HepG2 (cell line): Measurements from ENCODE around the gene CNFN. TPM values are rescaled to one million over a fixed set of nuclear protein-coding genes. Genes with fewer than 3 reads are reported as not detected.

ENCODE experiments used
- ATAC-seq: fragments of 200-7000 bp; cut with Tn5 transposase; 3 replicates; pipeline ENCODE4 v1.9.1; 2020; ENCODE audit warnings: mild to moderate bottlenecking, moderate library complexity
- BruUV-seq: library from RNA; stranded (reverse); fragments of 400-500 nt; replicated peaks from 2 replicates; lab custom pipeline; 2021; lab: Mats Ljungman, UMichigan
- CTCF ChIA-PET: fragments of 300-600 bp; formaldehyde crosslinking; extraction: SDS; loops from one replicate; lab custom pipeline; 2021; ENCODE audit warnings: low total read pairs, inconsistent platforms, low intra/inter-chr PET ratio; lab: Yijun Ruan, JAX
- POLR2A ChIA-PET: fragments of 350-600 bp; sonication (Branson Sonifier 250); formaldehyde crosslinking; loops from one replicate; lab custom pipeline; 2020; ENCODE audit warnings: antibody characterized with exemption, inconsistent platforms; lab: Yijun Ruan, JAX
- DNase-seq: peaks from one replicate; pipeline ENCODE4 v3.0.0-alpha.2; 2015; ENCODE audit warnings: low spot score
- FAIRE-seq: peaks from 3 replicates; lab custom pipeline; 2011; peaks lifted over from hg19 to GRCh38; lab: Jason Lieb, UNC
- H2AFZ ChIP-seq: one replicate; pipeline ENCODE4 v1.6.1; 2011; ENCODE audit warnings: low read length, inconsistent platforms
- H3K27ac ChIP-seq: fragments of 300-600 bp; 3 replicates; pipeline ENCODE4 v1.8.0; 2011; ENCODE audit warnings: mixed run types, mild to moderate bottlenecking, mixed read lengths, low read length, inconsistent platforms; ENCODE audit not compliant: insufficient read depth; ENCODE audit errors: extremely low read length
- H3K27me3 ChIP-seq, 2 experiments: fragments of 200-600 bp in 1 of 2; 2 replicates in 1 of 2; 3 replicates in 1 of 2; pipeline versions ENCODE4 v1.6.0 to v1.8.0; 2011; ENCODE audit warnings: low read length in 2 of 2, mild to moderate bottlenecking in 2 of 2, moderate library complexity in 2 of 2, inconsistent platforms in 1 of 2; ENCODE audit not compliant: insufficient read depth in 2 of 2, control insufficient read depth in 1 of 2
- H3K36me3 ChIP-seq, 2 experiments: fragments of 200-600 bp in 1 of 2; replicated peaks in 1 of 2; 2 replicates in 1 of 2; 3 replicates in 1 of 2; pipeline versions ENCODE4 v1.5.1 to v1.8.0; 2011; ENCODE audit warnings: low read length in 2 of 2, inconsistent platforms in 1 of 2; ENCODE audit not compliant: insufficient read depth in 2 of 2, control insufficient read depth in 1 of 2
- H3K4me1 ChIP-seq: 2 replicates; pipeline ENCODE4 v1.5.1; 2012; ENCODE audit warnings: low read length, inconsistent platforms; ENCODE audit not compliant: insufficient read depth
- H3K4me2 ChIP-seq: 2 replicates; pipeline ENCODE4 v1.6.0; 2011; ENCODE audit warnings: low read depth, low read length, inconsistent platforms
- H3K4me3 ChIP-seq, 3 experiments: fragments of 200-600 bp in 1 of 3; sonication (generic), shearing (Covaris generic) in 1 of 3; replicated peaks in 1 of 3; 2 replicates each; pipeline ENCODE4 v1.5.1; 2011 to 2016; ENCODE audit warnings: low read length in 3 of 3, inconsistent platforms in 2 of 3, low read depth in 2 of 3, mild to moderate bottlenecking in 2 of 3, control low read depth in 1 of 3, mixed read lengths in 1 of 3; ENCODE audit not compliant: insufficient read depth in 1 of 3
- H3K79me2 ChIP-seq: one replicate; pipeline ENCODE4 v1.6.1; 2011; ENCODE audit warnings: low read length, inconsistent platforms; ENCODE audit not compliant: insufficient read depth
- H3K9ac ChIP-seq: 2 replicates; pipeline ENCODE4 v1.6.0; 2011; ENCODE audit warnings: mild to moderate bottlenecking, low read depth, low read length, inconsistent platforms; ENCODE audit not compliant: insufficient read depth
- H3K9me3 ChIP-seq: 2 replicates; pipeline ENCODE4 v1.5.1; 2012; ENCODE audit warnings: mild to moderate bottlenecking, low read length
- H4K20me1 ChIP-seq: 2 replicates; pipeline ENCODE4 v1.6.0; 2011; ENCODE audit warnings: inconsistent platforms, mild to moderate bottlenecking, low read length, moderate library complexity; ENCODE audit not compliant: insufficient read depth
- AGO2 ChIP-seq: fragments of 200-400 bp; formaldehyde crosslinking; optimal IDR thresholded peaks from 2 replicates; pipeline ENCODE3; 2017; ENCODE audit warnings: mild to moderate bottlenecking, low read depth, low read length, moderate library complexity
- CHD4 ChIP-seq: fragments of 200-600 bp; sonication (generic); IDR thresholded peaks from 2 replicates; pipeline ENCODE4 v1.7.0; 2017; ENCODE audit warnings: mild to moderate bottlenecking, low read length, borderline replicate concordance
- PRMT3 ChIP-seq: sonication (generic); formaldehyde crosslinking; IDR thresholded peaks from 2 replicates; pipeline ENCODE4 v1.8.1; 2022; ENCODE audit warnings: low read depth, mild to moderate bottlenecking, moderate library complexity, missing genetic modification reagents, borderline replicate concordance
- STAG1 ChIP-seq: sonication (generic); formaldehyde crosslinking; IDR thresholded peaks from 2 replicates; pipeline ENCODE4 v1.4.0; 2020; ENCODE audit warnings: missing genetic modification reagents
- TGIF2 ChIP-seq: IDR thresholded peaks from 2 replicates; pipeline ENCODE4 v1.6.1; 2016; ENCODE audit warnings: control low read depth, missing compliant biosample characterization
- ZNF234 ChIP-seq: sonication (generic); formaldehyde crosslinking; conservative IDR thresholded peaks from 2 replicates; pipeline ENCODE4 v1.5.1; 2020; ENCODE audit warnings: mild to moderate bottlenecking, missing genetic modification reagents
- ZNF550 ChIP-seq: sonication (generic); formaldehyde crosslinking; IDR thresholded peaks from 2 replicates; pipeline ENCODE4 v1.4.0; 2020; ENCODE audit warnings: mild to moderate bottlenecking, missing genetic modification reagents, borderline replicate concordance
- ZSCAN9 ChIP-seq: IDR thresholded peaks from 2 replicates; pipeline ENCODE4 v1.6.1; 2016; ENCODE audit warnings: borderline replicate concordance
- WGBS: methylation state at CpG from one replicate; pipeline ENCODE4 v1.1.6; 2017; ENCODE audit warnings: low lambda C conversion rate; 5-methylcytosine and 5-hydroxymethylcytosine counted together
- in situ Hi-C: cut with HindIII; loops from 2 replicates; pipeline ENCODE4 v1.10.0; 2017; ENCODE audit warnings: low pct_unique_long_range_greater_than_20kb; ENCODE audit not compliant: extremely low pct_ligation_motif_present
- intact Hi-C: fragments of 100-400 bp; cut with micrococcal nuclease; formaldehyde crosslinking; loops from one replicate; pipeline ENCODE4 v1.10.0; 2022; ENCODE audit not compliant: unreplicated experiment
- polyA plus RNA-seq, 8 experiments: library from polyadenylated mRNA; depleted of rRNA in 3 of 8; stranded (reverse) in 7 of 8; unstranded in 1 of 8; fragments of >200 nt; fragmentation: Illumina TruSeq in 4 of 8; extraction: Trizol in 4 of 8; gene quantifications; 2 replicates each; pipeline versions ENCODE4 v1.2.1 to v1.2.3, GENCODE V29; 2011 to 2016; ENCODE audit warnings: low read depth in 4 of 8, missing spikeins in 1 of 8, mixed read lengths in 1 of 8; ENCODE audit not compliant: insufficient read depth in 1 of 8
- total RNA-seq, 5 experiments: library from RNA; depleted of rRNA; stranded (reverse); fragments of >200 nt; fragmentation: Illumina TruSeq; extraction: Trizol; gene quantifications; 2 replicates each; pipeline ENCODE4 v1.2.3, GENCODE V29; 2016; ENCODE audit warnings: low read depth in 1 of 5
- TF ChIP-seq, protein P1 (sequence below): sonication (generic); formaldehyde crosslinking; IDR thresholded peaks from 2 replicates; pipeline ENCODE4 v1.5.1; 2020; ENCODE audit warnings: missing genetic modification reagents, mild to moderate bottlenecking, borderline replicate concordance
- TF ChIP-seq, protein P2 (sequence below): sonication (generic); formaldehyde crosslinking; IDR thresholded peaks from 2 replicates; pipeline ENCODE4 v1.4.0; 2020; ENCODE audit warnings: mild to moderate bottlenecking, missing genetic modification reagents, borderline replicate concordance
- TF ChIP-seq, protein P3 (sequence below): sonication (generic); formaldehyde crosslinking; IDR thresholded peaks from 2 replicates; pipeline ENCODE4 v1.8.0; 2022; ENCODE audit warnings: missing genetic modification reagents, low read depth, mild to moderate bottlenecking, borderline replicate concordance

CNFN gene
- total and polyA plus RNA-seq, 2 of the 13 experiments (the other 11 are each of a cell fraction or from before 2014, with no cell fraction given): 0.35 to 1.1 TPM

DNA sequence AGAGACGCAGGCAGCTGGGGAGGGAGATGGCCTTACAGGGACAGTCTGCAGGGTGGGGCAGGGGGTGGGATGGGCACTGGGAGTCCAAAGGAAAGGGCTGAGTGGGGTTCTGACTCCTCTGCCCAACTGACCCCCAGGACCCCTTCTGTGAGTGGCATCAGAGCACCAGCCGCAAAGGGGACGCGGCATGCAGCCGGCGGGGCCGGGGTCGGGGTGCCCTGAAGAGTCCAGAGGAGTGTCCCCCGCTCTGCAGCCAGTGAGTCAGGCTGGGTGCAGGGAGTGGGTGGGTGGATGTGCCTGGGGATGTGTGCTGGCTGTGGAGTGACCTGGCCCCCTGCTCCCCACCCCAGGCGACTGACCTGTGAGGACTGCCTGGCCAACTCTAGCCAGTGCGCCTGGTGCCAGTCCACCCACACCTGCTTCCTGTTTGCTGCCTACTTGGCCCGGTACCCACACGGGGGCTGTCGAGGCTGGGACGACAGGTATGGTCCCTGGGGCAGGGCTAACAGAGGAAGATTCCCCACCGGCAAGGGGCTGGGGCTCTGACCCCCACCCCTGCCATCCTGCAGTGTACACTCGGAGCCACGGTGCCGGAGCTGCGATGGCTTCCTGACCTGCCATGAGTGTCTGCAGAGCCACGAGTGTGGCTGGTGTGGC, 38.9 kb downstream of the CNFN start:
- POLR2A ChIA-PET: no interaction called here
- CTCF ChIA-PET: no interaction called here

DNA sequence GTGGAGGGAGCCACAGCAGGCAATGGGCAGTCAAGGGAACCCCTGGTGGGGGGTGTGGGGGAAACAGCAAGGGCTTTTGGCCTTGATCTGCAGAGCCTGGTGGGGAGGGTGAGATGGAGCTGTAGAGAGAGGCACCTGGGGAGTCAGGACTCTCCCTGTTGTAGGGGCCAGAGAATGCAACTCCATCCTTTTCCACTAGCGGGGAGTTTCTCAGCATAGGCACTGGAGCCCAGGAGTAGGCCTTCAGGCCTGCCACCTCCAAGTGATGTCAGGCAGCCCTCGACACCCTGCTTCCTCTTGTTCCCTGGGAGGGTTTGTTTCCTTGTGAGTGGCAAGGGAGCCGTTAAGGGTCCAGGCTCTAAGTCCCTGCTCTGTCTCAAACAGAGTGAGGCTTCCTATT, 39.7 kb downstream of the CNFN start:
- in situ Hi-C loops (no loop called here), intact Hi-C loops (no loop called here)
- CTCF ChIA-PET: no interaction called here
- Histone ChIP-seq H3K4me1 (no peaks in the 10 kb centered on the region), H3K4me2 (no peak overlapping the region), H3K27me3 (no peaks in the 10 kb centered on the region), H3K36me3 (peaks cover 1 to 7% of the 10 kb centered on the region in 2 experiments; a peak in 2 of 5 replicates), H4K20me1 (no peaks in the 10 kb centered on the region), H3K9ac (no peak overlapping the region), H2AFZ (no peak overlapping the region), H3K4me3 (no peak overlapping the region), H3K79me2 (no peaks in the 10 kb centered on the region), H3K9me3 (no peaks in the 10 kb centered on the region), H3K27ac (no peak overlapping the region)
- FAIRE-seq (no peak), ATAC-seq (no peak), DNase-seq (no peak)
- BruUV-seq: no TSS peak
- 90% methylated on average over 2 of the region's 3 CpGs for WGBS
- POLR2A ChIA-PET: no interaction called here
- no peak for TF ChIP-seq PRMT3 (CRISPR knock-in tag)
- TF ChIP-seq, protein P1, sequence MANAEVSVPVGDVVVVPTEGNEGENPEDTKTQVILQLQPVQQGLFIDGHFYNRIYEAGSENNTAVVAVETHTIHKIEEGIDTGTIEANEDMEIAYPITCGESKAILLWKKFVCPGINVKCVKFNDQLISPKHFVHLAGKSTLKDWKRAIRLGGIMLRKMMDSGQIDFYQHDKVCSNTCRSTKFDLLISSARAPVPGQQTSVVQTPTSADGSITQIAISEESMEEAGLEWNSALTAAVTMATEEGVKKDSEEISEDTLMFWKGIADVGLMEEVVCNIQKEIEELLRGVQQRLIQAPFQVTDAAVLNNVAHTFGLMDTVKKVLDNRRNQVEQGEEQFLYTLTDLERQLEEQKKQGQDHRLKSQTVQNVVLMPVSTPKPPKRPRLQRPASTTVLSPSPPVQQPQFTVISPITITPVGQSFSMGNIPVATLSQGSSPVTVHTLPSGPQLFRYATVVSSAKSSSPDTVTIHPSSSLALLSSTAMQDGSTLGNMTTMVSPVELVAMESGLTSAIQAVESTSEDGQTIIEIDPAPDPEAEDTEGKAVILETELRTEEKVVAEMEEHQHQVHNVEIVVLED (CRISPR knock-in tag): no peak
- no peak for TF ChIP-seq TGIF2 (CRISPR knock-in tag)
- no peak for TF ChIP-seq STAG1
- TF ChIP-seq ZSCAN9 (CRISPR knock-in tag): no peak
- TF ChIP-seq, protein P2, sequence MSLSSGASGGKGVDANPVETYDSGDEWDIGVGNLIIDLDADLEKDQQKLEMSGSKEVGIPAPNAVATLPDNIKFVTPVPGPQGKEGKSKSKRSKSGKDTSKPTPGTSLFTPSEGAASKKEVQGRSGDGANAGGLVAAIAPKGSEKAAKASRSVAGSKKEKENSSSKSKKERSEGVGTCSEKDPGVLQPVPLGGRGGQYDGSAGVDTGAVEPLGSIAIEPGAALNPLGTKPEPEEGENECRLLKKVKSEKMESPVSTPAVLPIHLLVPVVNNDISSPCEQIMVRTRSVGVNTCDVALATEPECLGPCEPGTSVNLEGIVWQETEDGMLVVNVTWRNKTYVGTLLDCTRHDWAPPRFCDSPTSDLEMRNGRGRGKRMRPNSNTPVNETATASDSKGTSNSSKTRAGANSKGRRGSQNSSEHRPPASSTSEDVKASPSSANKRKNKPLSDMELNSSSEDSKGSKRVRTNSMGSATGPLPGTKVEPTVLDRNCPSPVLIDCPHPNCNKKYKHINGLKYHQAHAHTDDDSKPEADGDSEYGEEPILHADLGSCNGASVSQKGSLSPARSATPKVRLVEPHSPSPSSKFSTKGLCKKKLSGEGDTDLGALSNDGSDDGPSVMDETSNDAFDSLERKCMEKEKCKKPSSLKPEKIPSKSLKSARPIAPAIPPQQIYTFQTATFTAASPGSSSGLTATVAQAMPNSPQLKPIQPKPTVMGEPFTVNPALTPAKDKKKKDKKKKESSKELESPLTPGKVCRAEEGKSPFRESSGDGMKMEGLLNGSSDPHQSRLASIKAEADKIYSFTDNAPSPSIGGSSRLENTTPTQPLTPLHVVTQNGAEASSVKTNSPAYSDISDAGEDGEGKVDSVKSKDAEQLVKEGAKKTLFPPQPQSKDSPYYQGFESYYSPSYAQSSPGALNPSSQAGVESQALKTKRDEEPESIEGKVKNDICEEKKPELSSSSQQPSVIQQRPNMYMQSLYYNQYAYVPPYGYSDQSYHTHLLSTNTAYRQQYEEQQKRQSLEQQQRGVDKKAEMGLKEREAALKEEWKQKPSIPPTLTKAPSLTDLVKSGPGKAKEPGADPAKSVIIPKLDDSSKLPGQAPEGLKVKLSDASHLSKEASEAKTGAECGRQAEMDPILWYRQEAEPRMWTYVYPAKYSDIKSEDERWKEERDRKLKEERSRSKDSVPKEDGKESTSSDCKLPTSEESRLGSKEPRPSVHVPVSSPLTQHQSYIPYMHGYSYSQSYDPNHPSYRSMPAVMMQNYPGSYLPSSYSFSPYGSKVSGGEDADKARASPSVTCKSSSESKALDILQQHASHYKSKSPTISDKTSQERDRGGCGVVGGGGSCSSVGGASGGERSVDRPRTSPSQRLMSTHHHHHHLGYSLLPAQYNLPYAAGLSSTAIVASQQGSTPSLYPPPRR (CRISPR knock-in tag): no peak
- TF ChIP-seq ZNF234 (CRISPR knock-in tag): no peak
- no peak for TF ChIP-seq ZNF550

More for the DNA sequence above, 38.9 kb downstream of the CNFN start:
- no peaks in the 10 kb centered on the region for H3K79me2 ChIP-seq
- H4K20me1 ChIP-seq: no peaks in the 10 kb centered on the region
- no peak overlapping the region for H3K4me2 ChIP-seq
- no peak overlapping the region for H3K4me3 ChIP-seq
- no peak overlapping the region for H3K27ac ChIP-seq
- intact Hi-C loops: no loop called here
- TF ChIP-seq, protein P3, sequence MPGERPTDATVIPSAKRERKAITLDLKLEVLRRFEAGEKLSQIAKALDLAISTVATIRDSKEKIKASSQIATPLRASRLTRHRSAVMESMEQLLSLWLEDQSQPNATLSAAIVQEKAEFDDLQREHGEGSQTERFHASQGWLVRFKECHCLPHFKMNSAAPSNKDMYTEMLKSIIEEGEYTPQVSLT (CRISPR knock-in tag): no peak
- TF ChIP-seq AGO2 (peak; percentile 45), CHD4 (no peak)
- H3K9me3 ChIP-seq: no peaks in the 10 kb centered on the region
- DNase-seq: no peak
- H3K4me1 ChIP-seq: no peaks in the 10 kb centered on the region
- in situ Hi-C loops: no loop called here
- no peaks in the 10 kb centered on the region for H3K27me3 ChIP-seq
- no peak overlapping the region for H3K9ac ChIP-seq
- peaks cover 2 to 10% of the 10 kb centered on the region in 2 experiments; a peak in 3 of 5 replicates for H3K36me3 ChIP-seq
- no peak for FAIRE-seq
- WGBS: over 99% methylated on average over 9 of the region's 21 CpGs
- no TSS peak for BruUV-seq
- no peak overlapping the region for H2AFZ ChIP-seq
- ATAC-seq: no peak
